ENCODE data around the gene VENTX.
"Not testable (repeated sequence)": the region's sequence is repeated elsewhere in the genome, so short reads cannot be mapped to it uniquely, and the experiment has no call there.

The VENTX gene

GRCh38 chr10:133217800-133218589 lies 19.7 kb upstream of the VENTX start:
- no peak for DNase-seq

- no peak for DNase-seq
Measured at GRCh38 chr10:133218891-133219290, 18.8 kb upstream of the VENTX start.

- no peak for DNase-seq
Measured at GRCh38 chr10:133219782-133220181, 17.9 kb upstream of the VENTX start.

- DNase-seq, result no peak
Measured at GRCh38 chr10:133221331-133221730, 16.3 kb upstream of the VENTX start.

- DNase-seq, result not testable (repeated sequence)
Measured at GRCh38 chr10:133221756-133222155, 15.9 kb upstream of the VENTX start.

- no peak for DNase-seq
Measured at GRCh38 chr10:133224076-133224475, 13.6 kb upstream of the VENTX start.

- DNase-seq, result no peak
Measured at GRCh38 chr10:133224756-133225372, 12.8 kb upstream of the VENTX start.

- no peak for DNase-seq
Measured at GRCh38 chr10:133225707-133226191, 11.9 kb upstream of the VENTX start.

- DNase-seq, result no peak
Measured at GRCh38 chr10:133226251-133226808, 11.3 kb upstream of the VENTX start.

GRCh38 chr10:133227256-133227655 lies 10.4 kb upstream of the VENTX start:
- DNase-seq, result no peak

- DNase-seq, result no peak
Measured at GRCh38 chr10:133229265-133230043, 8.2 kb upstream of the VENTX start.

GRCh38 chr10:133230044-133230361 lies 7.7 kb upstream of the VENTX start, which contains the start of gene UTF1:
Gene UTF1, plus strand, starts transcription at chr10:133230217. Its CDS starts 72 bp downstream, at chr10:133230289.
- DNase-seq, result no peak

GRCh38 chr10:133230387-133231195 lies 7.1 kb upstream of the VENTX start:
- DNase-seq, result no peak

GRCh38 chr10:133231244-133231945 lies 6.3 kb upstream of the VENTX start:
- DNase-seq, result no peak

GRCh38 chr10:133231946-133232574 lies 5.6 kb upstream of the VENTX start:
- no peak for DNase-seq

GRCh38 chr10:133234796-133235195 lies 2.9 kb upstream of the VENTX start:
- not testable (repeated sequence) for DNase-seq

- DNase-seq, result no peak
Measured at GRCh38 chr10:133235265-133235855, 2.3 kb upstream of the VENTX start.

- DNase-seq, result no peak
Measured at GRCh38 chr10:133235932-133236331, 1.7 kb upstream of the VENTX start.

GRCh38 chr10:133236401-133237240 lies 1.0 kb upstream of the VENTX start:
- DNase-seq, result no peak

GRCh38 chr10:133237241-133237587 lies 441 bp upstream of the VENTX start:
- no peak for DNase-seq

Data from NCI-H524 (cell line).